Endodermal cell (in vitro differentiated cells): ENCODE results near the gene PAQR8. TPM values are rescaled to one million over a fixed set of nuclear protein-coding genes. Genes with fewer than 3 reads are reported as not detected.

Experiments used
- DNase-seq: peaks from one replicate; pipeline ENCODE4 v3.0.0-alpha.2; 2017
- H3K27ac ChIP-seq: 2 replicates; pipeline ENCODE4 v1.5.1; 2013; ENCODE audit warnings: mild to moderate bottlenecking, low read depth, low read length, moderate library complexity
- H3K27me3 ChIP-seq: 2 replicates; pipeline ENCODE4 v1.6.1; 2013; ENCODE audit warnings: mild to moderate bottlenecking, low read length, moderate library complexity; ENCODE audit not compliant: insufficient read depth, control insufficient read depth, poor library complexity, severe bottlenecking
- H3K36me3 ChIP-seq: 2 replicates; pipeline ENCODE4 v1.7.0; 2013; ENCODE audit warnings: mild to moderate bottlenecking, low read length, moderate library complexity; ENCODE audit not compliant: control insufficient read depth, insufficient read depth
- H3K4me1 ChIP-seq: one replicate; pipeline ENCODE4 v1.7.0; 2013; ENCODE audit warnings: low read length; ENCODE audit not compliant: control insufficient read depth, insufficient read depth
- H3K4me3 ChIP-seq: 2 replicates; pipeline ENCODE4 v1.5.1; 2013; ENCODE audit warnings: mild to moderate bottlenecking, low read length, moderate library complexity
- H3K9ac ChIP-seq: 2 replicates; pipeline ENCODE4 v1.6.1; 2013; ENCODE audit warnings: mild to moderate bottlenecking, low read length, moderate library complexity; ENCODE audit not compliant: poor library complexity, severe bottlenecking; ENCODE audit errors: extremely low read depth
- H3K9me3 ChIP-seq: 2 replicates; pipeline ENCODE4 v1.6.1; 2013; ENCODE audit warnings: mild to moderate bottlenecking, low read length, moderate library complexity; ENCODE audit not compliant: control insufficient read depth
- H3K27ac Mint-ChIP-seq: 2 replicates; pipeline ENCODE4 v1.8.0; 2020; ENCODE audit warnings: mixed read lengths
- H3K27me3 Mint-ChIP-seq: 2 replicates; pipeline ENCODE4 v1.8.0; 2021; ENCODE audit warnings: mild to moderate bottlenecking, mixed read lengths; ENCODE audit not compliant: insufficient read depth
- H3K36me3 Mint-ChIP-seq: 2 replicates; pipeline ENCODE4 v1.8.0; 2020; ENCODE audit warnings: low read depth, mixed read lengths
- H3K4me1 Mint-ChIP-seq: 2 replicates; pipeline ENCODE4 v1.8.0; 2020; ENCODE audit warnings: mixed read lengths
- H3K4me3 Mint-ChIP-seq: 2 replicates; pipeline ENCODE4 v1.8.0; 2020; ENCODE audit warnings: mild to moderate bottlenecking, moderate library complexity, mixed read lengths
- H3K9me3 Mint-ChIP-seq: 2 replicates; pipeline ENCODE4 v1.8.0; 2020; ENCODE audit warnings: mild to moderate bottlenecking, mixed read lengths
- WGBS, 2 experiments: methylation state at CpG; one replicate each; pipeline versions ENCODE4 v1.1.5 to v1.1.7; 2013; ENCODE audit warnings: missing lambda C conversion rate in 2 of 2, mixed read lengths in 1 of 2; ENCODE audit not compliant: insufficient coverage in 1 of 2, insufficient read length in 1 of 2; 5-methylcytosine and 5-hydroxymethylcytosine counted together
- total RNA-seq, 2 donors: library from RNA; stranded (reverse); fragmentation: NEBNext Ultra II Directional in 1 of 2; extraction: Animal tissue kit (Norgen Biotek cat#: 25700) in 1 of 2; gene quantifications; 2 replicates in 1 of 2; 3 replicates in 1 of 2; pipeline ENCODE4 v1.2.1, GENCODE V29; 2021
- TF ChIP-seq, protein P1 (sequence below): fragments of 200-600 bp; sonication (generic); conservative IDR thresholded peaks from 2 replicates; pipeline ENCODE4 v1.5.0; 2021; ENCODE audit warnings: antibody characterized with exemption, mild to moderate bottlenecking

PAQR8 gene
- total RNA-seq, 2 donors from 2014 or later: 5.9 to 6.7 TPM

DNA sequence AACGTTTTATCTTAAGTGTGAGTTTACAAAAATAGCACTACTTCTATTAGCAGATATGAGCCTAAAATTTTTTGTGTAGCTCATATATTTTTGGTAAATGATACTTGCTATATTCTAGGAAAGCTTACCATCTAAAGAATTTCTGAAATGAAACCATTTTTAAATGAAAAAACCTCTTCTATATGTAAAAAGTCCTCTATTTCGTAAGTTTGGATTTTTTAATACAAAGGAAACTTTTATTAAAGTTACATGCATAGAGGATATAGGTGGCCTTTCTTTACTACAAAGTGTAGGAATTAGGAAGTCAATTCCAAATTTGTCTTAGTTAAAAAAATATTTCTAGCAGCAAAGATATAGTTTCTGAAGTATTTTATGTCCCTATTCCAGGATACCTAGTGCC is 77.0 kb downstream of the PAQR8 start:
- H3K27ac ChIP-seq: no peak overlapping the region
- no peaks in the 10 kb centered on the region for H3K4me1 ChIP-seq
- H3K27ac Mint-ChIP-seq: no peak overlapping the region
- no peak for DNase-seq
- H3K4me3 Mint-ChIP-seq: no peak overlapping the region
- WGBS, 2 experiments: 92% methylated on average over 2 of the region's 2 CpGs; no CpG with 5 or more reads in 1 of the 2 experiments
- no peak overlapping the region for H3K4me3 ChIP-seq
- no peaks in the 10 kb centered on the region for H3K4me1 Mint-ChIP-seq
- H3K36me3 ChIP-seq: peaks cover 7% of the 10 kb centered on the region
- H3K9ac ChIP-seq: no peak overlapping the region
- H3K27me3 ChIP-seq: no peaks in the 10 kb centered on the region
- TF ChIP-seq, protein P1, sequence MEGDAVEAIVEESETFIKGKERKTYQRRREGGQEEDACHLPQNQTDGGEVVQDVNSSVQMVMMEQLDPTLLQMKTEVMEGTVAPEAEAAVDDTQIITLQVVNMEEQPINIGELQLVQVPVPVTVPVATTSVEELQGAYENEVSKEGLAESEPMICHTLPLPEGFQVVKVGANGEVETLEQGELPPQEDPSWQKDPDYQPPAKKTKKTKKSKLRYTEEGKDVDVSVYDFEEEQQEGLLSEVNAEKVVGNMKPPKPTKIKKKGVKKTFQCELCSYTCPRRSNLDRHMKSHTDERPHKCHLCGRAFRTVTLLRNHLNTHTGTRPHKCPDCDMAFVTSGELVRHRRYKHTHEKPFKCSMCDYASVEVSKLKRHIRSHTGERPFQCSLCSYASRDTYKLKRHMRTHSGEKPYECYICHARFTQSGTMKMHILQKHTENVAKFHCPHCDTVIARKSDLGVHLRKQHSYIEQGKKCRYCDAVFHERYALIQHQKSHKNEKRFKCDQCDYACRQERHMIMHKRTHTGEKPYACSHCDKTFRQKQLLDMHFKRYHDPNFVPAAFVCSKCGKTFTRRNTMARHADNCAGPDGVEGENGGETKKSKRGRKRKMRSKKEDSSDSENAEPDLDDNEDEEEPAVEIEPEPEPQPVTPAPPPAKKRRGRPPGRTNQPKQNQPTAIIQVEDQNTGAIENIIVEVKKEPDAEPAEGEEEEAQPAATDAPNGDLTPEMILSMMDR: no peak
- H3K27me3 Mint-ChIP-seq: no peaks in the 10 kb centered on the region
- peaks cover 10% of the 10 kb centered on the region for H3K9me3 Mint-ChIP-seq
- H3K9me3 ChIP-seq: no peaks in the 10 kb centered on the region
- peaks cover 8% of the 10 kb centered on the region for H3K36me3 Mint-ChIP-seq

DNA sequence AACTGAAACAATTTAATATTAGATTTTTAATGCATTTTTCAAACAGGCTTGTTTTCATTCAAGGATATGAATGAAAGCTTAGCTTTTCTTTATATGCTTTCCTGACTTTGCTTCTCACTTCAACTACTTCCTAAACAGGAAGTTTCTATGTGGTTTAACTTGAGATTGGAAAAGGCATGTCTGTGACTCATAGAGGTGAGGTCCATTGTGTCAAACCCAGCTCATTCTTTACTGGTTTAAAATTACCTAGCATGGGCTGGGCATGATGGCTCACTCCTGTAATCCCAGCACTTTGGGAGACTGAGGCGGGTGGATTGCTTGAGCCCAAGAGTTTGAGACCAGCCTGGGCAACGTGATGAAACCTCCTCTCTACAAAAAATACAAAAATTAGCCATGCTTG is 92.6 kb downstream of the PAQR8 start:
- no peak for DNase-seq
- H3K27ac Mint-ChIP-seq: no peak overlapping the region
- no peaks in the 10 kb centered on the region for H3K27me3 ChIP-seq
- peaks cover 12% of the 10 kb centered on the region for H3K9me3 ChIP-seq
- TF ChIP-seq, protein P1: no peak
- H3K4me1 Mint-ChIP-seq: no peaks in the 10 kb centered on the region
- WGBS, 2 experiments: 57 to 93% methylated on average over 2 of the region's 2 CpGs
- no peak overlapping the region for H3K4me3 ChIP-seq
- peaks cover 14% of the 10 kb centered on the region for H3K9me3 Mint-ChIP-seq
- no peak overlapping the region for H3K27ac ChIP-seq
- H3K36me3 Mint-ChIP-seq: peaks cover 33% of the 10 kb centered on the region
- H3K4me3 Mint-ChIP-seq: no peak overlapping the region
- H3K36me3 ChIP-seq: no peaks in the 10 kb centered on the region
- no peak overlapping the region for H3K9ac ChIP-seq
- H3K4me1 ChIP-seq: no peaks in the 10 kb centered on the region
- no peaks in the 10 kb centered on the region for H3K27me3 Mint-ChIP-seq

DNA sequence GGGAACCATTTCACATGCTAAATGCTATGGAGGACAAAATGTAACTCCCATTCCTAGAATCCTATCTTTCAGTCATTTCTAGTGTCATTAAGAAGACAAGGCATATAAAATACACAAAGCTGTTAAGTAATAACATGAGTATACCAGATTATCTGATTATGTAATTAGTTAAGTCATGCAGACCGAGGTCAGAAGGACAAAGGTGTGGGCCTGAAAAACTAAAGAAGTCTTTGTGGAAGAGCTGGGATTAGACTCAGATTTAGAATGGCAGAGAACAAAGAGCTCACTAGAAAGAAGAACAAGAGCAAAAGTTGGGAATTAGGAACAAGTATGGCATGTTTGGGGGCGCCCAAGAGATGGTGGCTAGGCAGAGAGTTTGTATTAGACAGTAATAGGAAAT is 95.1 kb downstream of the PAQR8 start:
- Histone ChIP-seq H3K4me3 (no peak overlapping the region), H3K27me3 (no peaks in the 10 kb centered on the region), H3K36me3 (peaks cover 3% of the 10 kb centered on the region), H3K27ac (no peak overlapping the region), H3K4me1 (no peaks in the 10 kb centered on the region), H3K9me3 (no peaks in the 10 kb centered on the region), H3K9ac (no peak overlapping the region)
- Mint-ChIP-seq H3K4me1 (no peaks in the 10 kb centered on the region), H3K9me3 (peaks cover 4% of the 10 kb centered on the region), H3K36me3 (peaks cover 14% of the 10 kb centered on the region), H3K27me3 (no peaks in the 10 kb centered on the region), H3K27ac (no peak overlapping the region), H3K4me3 (no peak overlapping the region)
- 82 to 84% methylated on average over 2 of the region's 2 CpGs for WGBS, 2 experiments
- DNase-seq: no peak
- TF ChIP-seq, protein P1: no peak

Other genes with a start within 250 kb of the PAQR8 start
- not detected for gene IL17A, start 175.8 kb upstream of the PAQR8 start, total RNA-seq
- not detected for gene IL17F, start 117.7 kb upstream of the PAQR8 start, total RNA-seq
- 100 to 1,000 TPM; 168 to 172 TPM for gene MCM3, start 77.4 kb upstream of the PAQR8 start, total RNA-seq
- gene EFHC1, start 58.2 kb downstream of the PAQR8 start, total RNA-seq: 10 to 100 TPM; 26.4 to 46.4 TPM
- 10 to 100 TPM; 16.9 to 20.5 TPM for gene TRAM2, start 214.9 kb downstream of the PAQR8 start, total RNA-seq